ENCODE measurements around the gene UQCRHL.

- TF ChIP-seq POLR2AphosphoS5 (IDR thresholded peaks at IDR 0.05) (peak; percentile 13), CTCF (IDR thresholded peaks at IDR 0.05) (no peak), POLR2A (IDR thresholded peaks at IDR 0.05) (no peak)
Observed at GRCh38 chr1:15833842-15834405, 26.5 kb upstream of the UQCRHL start.
